ENCODE data around the gene VOPP1. TPM values are rescaled to one million over a fixed set of nuclear protein-coding genes. Genes with fewer than 3 reads are reported as not detected.
A peak's percentile ranks its signal among the peaks of the same experiment; 100 is the strongest.

The VOPP1 gene
- total RNA-seq, 1 donor from 2014 or later, result 23.7 TPM

- Histone ChIP-seq H3K27me3 (ENCODE audit: low read depth) (no peaks in the 10 kb centered on the region), H3K9me3 (replicated peaks) (no peaks in the 10 kb centered on the region), H3K27ac (replicated peaks) (no peak overlapping the region), H3K4me3 (no peak overlapping the region), H3K36me3 (no peaks in the 10 kb centered on the region), H3K4me1 (peaks cover 52% of the 10 kb centered on the region)
- no peak for DNase-seq
- intact Hi-C loops (cut with micrococcal nuclease), result no loop called here
- TF ChIP-seq CTCF (IDR thresholded peaks at IDR 0.05; ENCODE audit: borderline replicate concordance), result no peak
Measured at GRCh38 chr7:55536619-55537457, 35.5 kb downstream of the VOPP1 start.

GRCh38 chr7:55535617-55536016 lies 36.7 kb downstream of the VOPP1 start:
- H3K4me3 ChIP-seq, result no peak overlapping the region
- peaks cover 56% of the 10 kb centered on the region for H3K4me1 ChIP-seq
- H3K27ac ChIP-seq (replicated peaks), result no peak overlapping the region
- no peaks in the 10 kb centered on the region for H3K9me3 ChIP-seq (replicated peaks)
- H3K27me3 ChIP-seq (ENCODE audit: low read depth), result no peaks in the 10 kb centered on the region
- intact Hi-C loops (cut with micrococcal nuclease), result no loop called here
- DNase-seq, result no peak
- TF ChIP-seq CTCF (IDR thresholded peaks at IDR 0.05; ENCODE audit: borderline replicate concordance), result no peak
- no peaks in the 10 kb centered on the region for H3K36me3 ChIP-seq

- H3K36me3 ChIP-seq, result no peaks in the 10 kb centered on the region
- TF ChIP-seq CTCF (IDR thresholded peaks at IDR 0.05; ENCODE audit: borderline replicate concordance), result no peak
- no peaks in the 10 kb centered on the region for H3K9me3 ChIP-seq (replicated peaks)
- H3K4me1 ChIP-seq, result peaks cover 60% of the 10 kb centered on the region
- H3K27ac ChIP-seq (replicated peaks), result peak overlapping the region; percentile 40
- intact Hi-C loops (cut with micrococcal nuclease), result no loop called here
- no peak for DNase-seq
- no peak overlapping the region for H3K4me3 ChIP-seq
- H3K27me3 ChIP-seq (ENCODE audit: low read depth), result no peaks in the 10 kb centered on the region
Measured at GRCh38 chr7:55534916-55535590, 37.2 kb downstream of the VOPP1 start.

GRCh38 chr7:55534262-55534915 lies 37.9 kb downstream of the VOPP1 start:
- Histone ChIP-seq H3K27me3 (ENCODE audit: low read depth) (no peaks in the 10 kb centered on the region), H3K4me3 (no peak overlapping the region), H3K27ac (replicated peaks) (peak overlapping the region; percentile 40), H3K4me1 (peaks cover 64% of the 10 kb centered on the region), H3K36me3 (no peaks in the 10 kb centered on the region), H3K9me3 (replicated peaks) (no peaks in the 10 kb centered on the region)
- no peak for TF ChIP-seq CTCF (IDR thresholded peaks at IDR 0.05; ENCODE audit: borderline replicate concordance)
- DNase-seq, result no peak
- intact Hi-C loops (cut with micrococcal nuclease), result no loop called here

GRCh38 chr7:55533729-55534080 lies 38.6 kb downstream of the VOPP1 start:
- no peak for DNase-seq
- Histone ChIP-seq H3K27ac (replicated peaks) (peak overlapping the region; percentile 40), H3K4me3 (no peak overlapping the region)

More at GRCh38 chr7:55533729-55534080, 38.6 kb downstream of the VOPP1 start:
- TF ChIP-seq CTCF (IDR thresholded peaks at IDR 0.05; ENCODE audit: borderline replicate concordance), result no peak
- H3K36me3 ChIP-seq, result no peaks in the 10 kb centered on the region
- H3K4me1 ChIP-seq, result peaks cover 64% of the 10 kb centered on the region
- intact Hi-C loops (cut with micrococcal nuclease), result no loop called here
- H3K27me3 ChIP-seq (ENCODE audit: low read depth), result no peaks in the 10 kb centered on the region
- H3K9me3 ChIP-seq (replicated peaks), result no peaks in the 10 kb centered on the region

All from left ventricle myocardium inferior (tissue), 1 donor.